ENCODE results near the gene HTRA3.

- TF ChIP-seq, protein P1, sequence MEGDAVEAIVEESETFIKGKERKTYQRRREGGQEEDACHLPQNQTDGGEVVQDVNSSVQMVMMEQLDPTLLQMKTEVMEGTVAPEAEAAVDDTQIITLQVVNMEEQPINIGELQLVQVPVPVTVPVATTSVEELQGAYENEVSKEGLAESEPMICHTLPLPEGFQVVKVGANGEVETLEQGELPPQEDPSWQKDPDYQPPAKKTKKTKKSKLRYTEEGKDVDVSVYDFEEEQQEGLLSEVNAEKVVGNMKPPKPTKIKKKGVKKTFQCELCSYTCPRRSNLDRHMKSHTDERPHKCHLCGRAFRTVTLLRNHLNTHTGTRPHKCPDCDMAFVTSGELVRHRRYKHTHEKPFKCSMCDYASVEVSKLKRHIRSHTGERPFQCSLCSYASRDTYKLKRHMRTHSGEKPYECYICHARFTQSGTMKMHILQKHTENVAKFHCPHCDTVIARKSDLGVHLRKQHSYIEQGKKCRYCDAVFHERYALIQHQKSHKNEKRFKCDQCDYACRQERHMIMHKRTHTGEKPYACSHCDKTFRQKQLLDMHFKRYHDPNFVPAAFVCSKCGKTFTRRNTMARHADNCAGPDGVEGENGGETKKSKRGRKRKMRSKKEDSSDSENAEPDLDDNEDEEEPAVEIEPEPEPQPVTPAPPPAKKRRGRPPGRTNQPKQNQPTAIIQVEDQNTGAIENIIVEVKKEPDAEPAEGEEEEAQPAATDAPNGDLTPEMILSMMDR (IDR thresholded peaks at IDR 0.05), result no peak
- TF ChIP-seq POLR2A (IDR thresholded peaks at IDR 0.05), result no peak
These were observed 77.5 kb downstream of the HTRA3 start for GRCh38 chr4:8346838-8347605.

Data from uterus (tissue), 2 donors.